Sigmoid colon (tissue), 4 donors: ENCODE results near the gene THOC6.

Experiments used
- CTCF ChIP-seq, 4 experiments: fragments of 450-650 bp in 3 of 4; fragments of 200-600 bp in 1 of 4; IDR thresholded peaks; one replicate each; pipeline ENCODE4 v1.5.1; 2016 to 2019; ENCODE audit warnings: antibody characterized with exemption in 4 of 4, mild to moderate bottlenecking in 3 of 4, moderate library complexity in 2 of 4
- EP300 ChIP-seq, 4 donors: sonication (generic); formaldehyde crosslinking; IDR thresholded peaks; one replicate each; pipeline ENCODE4 v1.6.1; 2017; ENCODE audit warnings: antibody characterized with exemption in 4 of 4

GRCh38 chr16:3054965-3055733 is 31.3 kb downstream of the THOC6 start:
- TF ChIP-seq EP300 (IDR thresholded peaks at IDR 0.05): no peak
- no peak for TF ChIP-seq CTCF (IDR thresholded peaks at IDR 0.05)
